Stimulated activated CD8-positive, alpha-beta memory T cell treated with anti-CD3 and anti-CD28 coated beads, Interleukin-7, amount 100 ng/mL, for 48 hours (primary cell): ENCODE results near the gene LTF.
A peak's percentile ranks its signal among the peaks of the same experiment; 100 is the strongest.
"Not testable (repeated sequence)": the region's sequence is repeated elsewhere in the genome, so short reads cannot be mapped to it uniquely, and the experiment has no call there.

Experiments used
- DNase-seq, 2 donors: peaks; one replicate each; pipeline ENCODE4 v3.0.0-alpha.2; 2020; ENCODE audit warnings: low read depth in 1 of 2; ENCODE audit errors: extremely low read depth in 1 of 2

Gene LTF

DNA sequence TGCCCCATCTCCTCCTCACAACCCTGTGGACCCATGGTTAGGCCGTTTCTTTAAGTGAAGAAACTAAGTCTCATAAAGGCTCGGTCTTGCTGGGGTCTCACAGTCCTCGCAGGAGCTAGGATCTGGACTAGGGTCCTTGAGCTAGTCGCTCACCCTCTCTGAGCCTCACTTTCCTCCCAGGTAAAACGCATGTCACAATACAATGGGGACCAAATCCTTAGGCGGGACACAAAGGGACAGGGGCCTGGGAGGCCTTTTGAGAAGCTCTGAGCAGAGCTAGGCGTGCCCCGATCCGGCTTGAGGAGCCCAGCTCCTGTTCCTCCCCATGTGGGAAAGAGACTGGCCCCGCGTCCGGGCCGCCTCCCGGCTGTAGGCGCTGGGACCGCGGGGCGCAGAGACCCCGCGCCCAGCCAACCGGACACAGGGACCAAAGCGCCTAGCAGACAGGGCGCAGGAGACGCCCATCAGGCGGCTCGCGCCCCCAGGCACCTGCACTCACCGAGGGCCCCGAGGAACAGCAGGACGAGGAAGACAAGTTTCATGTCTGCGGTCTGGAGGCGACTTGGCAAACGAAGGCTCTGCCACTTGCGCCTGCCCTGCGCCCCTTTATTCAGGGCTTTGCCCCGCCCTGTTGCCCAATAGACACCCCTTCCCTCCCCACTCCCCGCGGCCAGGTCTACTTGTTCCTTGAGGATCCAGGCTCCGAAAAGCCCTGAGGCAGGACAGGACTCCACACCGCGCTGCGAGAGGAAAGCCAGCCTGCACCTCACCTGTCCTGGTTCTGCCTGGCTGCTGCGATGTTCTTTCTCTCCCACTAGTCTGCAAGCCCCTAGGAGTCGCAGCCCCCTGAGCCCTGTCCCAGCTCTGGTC lies at the start of gene LTF:
Gene LTF, minus strand, starts transcription at position 580 of the 870 bp plus-strand sequence. Its CDS starts 38 bp downstream, at position 542.
- DNase-seq: no peak

DNA sequence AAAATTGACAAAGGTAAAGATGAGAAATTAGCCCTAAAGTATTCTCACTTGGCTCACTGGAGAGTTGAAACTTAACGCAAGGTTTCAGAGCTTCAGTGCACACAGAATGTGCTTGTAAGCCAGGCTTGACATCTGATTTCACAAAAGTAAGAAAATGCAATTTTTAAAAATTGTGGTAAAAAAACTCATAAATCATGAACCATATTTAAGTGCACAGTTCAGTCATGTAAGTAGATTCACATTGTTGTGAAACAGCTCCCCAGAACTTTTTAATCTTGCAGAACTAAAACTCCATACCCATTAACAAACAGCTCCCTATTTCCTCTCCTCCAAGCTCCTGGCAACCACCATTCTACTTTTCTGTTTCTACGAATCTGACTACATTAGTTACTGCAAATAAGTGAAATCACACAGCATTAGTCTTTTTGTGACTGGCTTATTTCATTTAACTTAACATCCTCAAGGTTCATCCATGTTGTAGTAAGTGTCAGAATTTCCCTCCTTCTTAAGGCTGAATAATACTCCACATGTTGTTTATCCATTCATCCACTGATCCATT lies 47.6 kb upstream of the LTF start:
- no peak for DNase-seq

DNA sequence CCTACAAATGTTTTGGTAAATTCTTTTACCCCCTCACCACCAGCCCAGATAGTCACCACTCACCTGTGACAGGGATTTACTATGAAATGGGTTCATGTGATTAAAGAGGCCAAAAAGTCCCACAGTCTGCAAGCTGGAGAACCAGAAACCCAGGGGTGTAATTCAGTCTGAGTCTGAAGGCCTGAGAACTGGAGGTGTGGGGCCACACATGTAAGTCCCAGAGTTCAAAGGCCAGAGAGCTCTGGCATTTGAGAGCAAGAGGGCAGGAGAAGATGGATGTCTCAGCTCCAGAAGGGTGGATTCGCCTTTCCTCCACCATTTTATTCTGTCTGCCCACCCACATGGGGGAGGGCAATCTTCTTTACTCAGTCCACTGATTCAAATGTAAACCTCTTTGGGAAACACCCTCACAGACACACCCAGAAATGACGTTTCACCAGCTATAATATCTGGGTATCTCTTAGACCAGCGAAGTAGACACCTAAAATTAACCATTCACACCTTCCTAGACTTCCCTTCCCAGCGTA lies 45.0 kb upstream of the LTF start:
- no peak for DNase-seq

DNA sequence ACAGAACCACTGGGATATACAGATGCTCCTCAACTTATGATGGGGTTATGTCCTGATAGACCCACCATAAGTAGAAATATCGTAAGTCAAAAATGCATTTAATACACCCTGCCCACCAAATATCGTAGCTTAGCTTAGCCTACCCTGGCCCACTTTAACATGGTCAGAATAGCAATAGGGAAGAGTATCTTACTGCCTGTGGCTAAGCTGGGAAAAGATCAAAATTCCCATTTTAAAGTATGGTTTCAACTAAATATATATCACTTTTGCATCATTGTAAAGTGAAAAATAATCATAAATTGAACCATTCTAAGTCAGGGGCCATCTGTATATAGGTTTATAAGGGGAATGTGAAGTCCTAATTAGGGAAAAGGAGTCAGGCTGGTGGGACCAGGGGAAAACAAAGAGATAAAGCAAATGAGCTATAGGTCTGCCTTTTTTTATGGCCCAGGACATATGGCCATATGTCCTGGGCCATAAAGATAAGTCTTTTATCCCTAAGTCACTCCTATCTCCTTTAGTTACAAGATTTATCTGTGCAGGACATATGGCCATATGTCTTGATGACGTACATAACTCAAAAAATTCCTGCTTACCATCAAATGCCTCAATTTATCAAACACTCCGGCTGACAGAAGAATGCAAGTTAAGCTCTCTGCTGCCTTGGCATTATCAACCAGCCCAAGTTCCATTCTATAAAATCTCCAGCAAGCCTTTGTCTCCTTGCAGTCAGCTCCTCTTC lies 44.3 kb upstream of the LTF start:
- no peak for DNase-seq

DNA sequence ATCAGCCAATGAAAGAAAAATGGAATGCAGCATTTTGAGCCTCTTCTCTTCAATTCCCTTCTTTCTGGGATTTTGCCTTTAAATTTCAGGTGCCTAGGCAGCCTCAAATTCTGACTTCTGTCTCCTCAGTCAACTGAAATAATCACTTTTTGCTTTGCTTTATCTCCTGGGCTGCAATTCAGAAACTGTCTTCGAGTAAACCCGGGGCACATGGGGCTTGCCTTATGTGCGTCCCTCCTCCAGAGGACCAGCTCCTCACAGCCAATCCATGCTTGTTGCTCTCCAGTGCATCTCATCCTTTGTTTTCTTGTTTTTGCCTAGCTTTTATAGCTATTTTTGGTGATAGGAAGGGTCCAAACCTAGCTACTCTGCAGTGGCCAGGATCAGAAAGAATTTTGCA lies 41.8 kb upstream of the LTF start:
- no peak for DNase-seq

DNA sequence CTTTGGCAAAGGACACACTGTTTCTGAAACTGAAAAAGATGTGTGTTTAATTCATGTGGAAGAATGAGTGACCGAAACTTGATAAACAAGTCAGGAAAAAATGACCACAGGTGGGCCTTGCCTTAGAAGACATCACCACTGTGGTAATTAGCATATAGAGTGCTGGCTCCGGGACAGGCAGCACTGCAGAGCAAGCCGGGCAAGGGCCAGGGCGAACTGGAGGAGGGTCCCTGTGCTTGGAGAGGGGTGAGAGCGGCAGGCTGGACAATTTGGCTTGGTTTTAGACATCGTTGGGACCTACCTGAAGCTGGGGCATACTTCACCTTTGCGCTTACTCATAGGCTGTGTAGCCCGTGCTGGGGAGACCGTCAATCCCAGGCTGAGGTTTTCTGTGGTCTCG lies 41.2 kb upstream of the LTF start:
- no peak for DNase-seq

DNA sequence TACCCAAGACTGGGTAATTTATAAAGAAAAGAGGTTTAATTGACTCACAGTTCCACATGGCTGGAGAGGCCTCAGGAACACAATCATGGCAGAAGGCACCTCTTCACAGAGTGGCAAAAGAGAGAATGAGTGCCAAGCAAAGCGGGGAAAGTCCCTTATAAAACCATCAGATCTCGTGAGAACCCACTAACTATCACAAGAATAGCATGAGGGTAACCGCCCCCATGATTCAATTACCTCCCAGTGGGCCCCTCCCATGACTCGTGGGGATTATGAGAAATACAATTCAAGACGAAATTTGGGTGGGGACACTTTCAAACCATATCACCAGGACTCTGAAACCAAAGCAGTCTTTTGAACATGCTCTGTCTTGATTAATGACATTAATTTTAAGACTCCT lies 40.1 kb upstream of the LTF start:
- peak in 1 of 2 donors; percentile 20 for DNase-seq

DNA sequence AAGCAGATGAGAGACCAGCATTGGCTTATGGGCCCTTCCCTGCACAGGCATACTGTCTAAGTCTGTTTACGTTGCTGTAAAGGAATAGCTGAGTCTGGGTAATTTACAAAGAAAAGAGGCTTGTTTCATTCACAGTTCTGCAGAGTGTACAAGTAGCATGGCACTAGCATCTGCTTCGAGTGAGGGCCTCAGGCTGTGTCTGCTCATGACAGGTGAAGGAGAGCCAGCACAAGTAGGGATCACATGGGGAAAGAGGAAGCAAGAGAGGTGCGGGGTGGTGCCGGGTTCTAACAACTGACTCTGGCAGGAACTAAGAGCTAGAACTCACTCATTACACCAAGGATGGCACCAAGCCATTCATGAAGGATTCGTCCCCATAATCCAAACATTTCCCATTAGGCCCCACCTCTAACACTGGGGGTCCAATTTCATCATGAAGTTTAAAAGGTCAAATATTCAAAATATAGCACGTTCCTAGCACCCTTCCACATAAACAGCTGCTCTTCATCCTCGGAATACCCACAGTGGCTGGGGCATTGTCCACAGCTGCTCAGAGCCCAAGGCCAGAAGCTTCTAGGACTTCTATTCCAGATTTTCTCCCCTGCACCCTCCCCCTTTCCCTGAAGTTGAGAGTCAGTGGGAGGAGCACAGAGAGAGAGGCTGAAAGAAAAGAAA lies 38.6 kb upstream of the LTF start:
- DNase-seq: no peak

DNA sequence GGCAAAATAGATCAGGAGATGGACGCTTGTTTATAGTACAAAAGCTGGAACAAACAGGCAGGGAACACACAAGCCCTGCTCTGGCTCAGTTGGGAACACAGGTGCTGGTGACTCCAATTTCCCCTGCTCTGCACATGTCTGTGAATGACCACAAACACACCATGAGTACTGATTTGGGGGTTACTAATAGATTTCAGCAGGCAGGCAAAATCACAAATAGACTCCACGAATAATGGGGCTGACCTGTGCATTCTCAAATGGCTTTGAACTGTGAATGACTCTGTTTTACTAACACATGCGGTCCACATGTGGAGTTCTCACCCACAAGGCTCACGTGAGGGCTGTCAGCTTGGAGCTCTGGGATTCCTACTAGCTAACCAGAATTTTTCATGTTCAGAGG lies 37.0 kb upstream of the LTF start:
- DNase-seq: no peak

DNA sequence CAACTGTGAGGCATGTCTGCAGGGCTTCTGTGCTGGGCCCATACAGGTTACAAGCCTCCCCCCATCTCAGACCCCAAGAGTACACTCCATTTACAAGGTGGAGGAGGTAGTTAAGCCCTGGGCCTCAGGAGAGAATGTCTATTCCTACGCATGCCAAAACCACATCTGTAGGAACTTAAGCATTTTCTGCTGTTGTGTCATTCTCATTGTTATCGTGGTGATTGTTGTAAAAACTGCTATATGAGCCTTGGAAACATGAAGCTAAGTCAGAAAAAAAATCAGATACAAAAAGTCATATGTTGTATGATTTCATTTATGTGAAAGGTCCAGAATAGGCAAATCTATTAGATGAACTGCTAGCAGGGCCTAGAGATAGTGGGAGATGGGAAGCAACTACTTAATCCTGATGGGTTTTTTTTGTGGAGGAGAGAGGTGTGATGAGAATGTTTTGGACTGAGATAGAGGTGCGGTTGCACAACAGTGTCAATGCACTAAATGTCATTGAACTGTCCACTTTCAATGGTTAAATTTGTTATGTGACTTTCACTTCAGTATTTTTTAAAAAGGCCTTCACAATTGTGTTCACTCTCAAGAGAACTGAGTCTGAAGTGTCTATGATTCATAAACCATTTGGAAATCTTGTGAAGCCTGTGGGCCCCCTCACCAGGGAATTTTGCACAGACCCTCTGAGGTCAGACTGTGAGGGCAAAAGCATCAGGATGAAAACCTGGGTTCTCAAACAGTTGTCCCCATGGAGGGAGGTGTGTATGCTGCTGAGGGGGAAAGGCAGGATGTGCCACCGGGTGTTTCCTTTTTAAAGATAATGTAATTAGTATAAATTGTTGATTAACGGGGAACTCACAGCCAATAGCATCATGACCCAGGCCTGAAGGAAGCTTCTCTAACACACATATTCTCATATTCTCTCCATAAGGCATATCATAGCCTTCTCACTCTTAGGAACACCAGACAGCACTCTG lies 36.2 kb upstream of the LTF start:
- no peak for DNase-seq

DNA sequence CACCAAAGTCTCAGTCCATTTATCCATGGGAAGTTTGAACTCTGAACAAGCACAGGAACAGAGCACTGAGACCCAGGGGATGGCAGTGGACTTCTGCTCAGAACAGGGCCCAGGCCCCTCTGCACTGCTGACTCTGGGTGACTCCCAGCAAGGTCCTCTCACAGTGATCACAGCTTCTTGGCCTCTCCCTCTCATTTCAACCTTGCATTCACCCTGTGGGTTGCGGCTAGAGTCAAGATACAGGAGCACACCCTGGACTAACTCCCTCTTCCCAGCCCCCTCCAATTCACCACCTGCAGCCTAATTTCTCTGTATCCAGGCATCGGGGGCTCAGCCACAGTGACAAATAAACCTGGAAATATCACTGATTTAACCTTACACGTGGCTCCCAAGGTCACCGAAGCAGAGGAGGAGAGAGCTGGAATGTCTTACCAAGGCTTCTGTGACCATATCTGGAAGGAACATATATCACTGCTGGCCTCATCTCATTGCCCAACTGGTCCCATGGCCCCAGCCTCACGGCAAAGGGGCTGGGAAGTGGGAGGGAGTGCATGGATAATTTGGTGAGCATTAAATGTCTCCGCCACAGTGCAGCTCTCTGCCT lies 34.3 kb upstream of the LTF start:
- no peak for DNase-seq

DNA sequence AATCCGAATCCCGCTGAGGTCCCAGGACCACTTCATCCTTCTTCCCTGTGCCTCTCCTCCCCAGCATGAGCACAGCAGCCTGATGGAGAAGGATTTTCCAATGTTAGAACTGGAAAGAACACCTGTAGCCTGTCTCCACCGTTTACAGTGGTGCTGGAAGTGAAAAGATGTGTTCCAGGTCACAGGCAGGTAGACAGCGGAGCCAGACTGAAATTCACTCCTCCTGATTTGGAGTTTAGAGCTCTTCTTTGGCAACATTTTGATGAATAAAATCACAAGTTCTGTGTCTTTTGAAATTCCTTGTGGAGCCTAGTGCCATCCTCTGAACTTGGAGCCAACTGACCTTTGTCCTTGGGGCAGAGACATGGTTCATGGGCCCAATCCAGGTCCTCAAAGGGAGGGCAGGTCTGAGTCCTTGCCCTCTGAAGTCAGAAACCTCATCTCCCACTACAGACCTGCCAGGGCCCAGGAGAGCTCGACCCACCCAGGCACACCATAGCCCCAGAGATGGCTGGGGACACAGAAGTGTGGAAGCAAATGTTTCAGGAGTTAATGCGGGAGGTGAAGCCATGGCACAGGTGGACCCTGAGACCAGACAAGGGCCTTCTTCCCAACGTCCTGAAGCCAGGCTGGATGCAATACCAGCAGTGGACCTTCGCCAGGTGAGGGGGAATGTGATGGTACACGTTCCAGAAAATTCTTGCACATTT lies 33.0 kb upstream of the LTF start, which contains the start of gene RTP3:
Gene RTP3, plus strand, starts transcription at position 421 of the 710 bp plus-strand sequence. Its CDS starts 87 bp downstream, at position 508.
- DNase-seq: no peak

DNA sequence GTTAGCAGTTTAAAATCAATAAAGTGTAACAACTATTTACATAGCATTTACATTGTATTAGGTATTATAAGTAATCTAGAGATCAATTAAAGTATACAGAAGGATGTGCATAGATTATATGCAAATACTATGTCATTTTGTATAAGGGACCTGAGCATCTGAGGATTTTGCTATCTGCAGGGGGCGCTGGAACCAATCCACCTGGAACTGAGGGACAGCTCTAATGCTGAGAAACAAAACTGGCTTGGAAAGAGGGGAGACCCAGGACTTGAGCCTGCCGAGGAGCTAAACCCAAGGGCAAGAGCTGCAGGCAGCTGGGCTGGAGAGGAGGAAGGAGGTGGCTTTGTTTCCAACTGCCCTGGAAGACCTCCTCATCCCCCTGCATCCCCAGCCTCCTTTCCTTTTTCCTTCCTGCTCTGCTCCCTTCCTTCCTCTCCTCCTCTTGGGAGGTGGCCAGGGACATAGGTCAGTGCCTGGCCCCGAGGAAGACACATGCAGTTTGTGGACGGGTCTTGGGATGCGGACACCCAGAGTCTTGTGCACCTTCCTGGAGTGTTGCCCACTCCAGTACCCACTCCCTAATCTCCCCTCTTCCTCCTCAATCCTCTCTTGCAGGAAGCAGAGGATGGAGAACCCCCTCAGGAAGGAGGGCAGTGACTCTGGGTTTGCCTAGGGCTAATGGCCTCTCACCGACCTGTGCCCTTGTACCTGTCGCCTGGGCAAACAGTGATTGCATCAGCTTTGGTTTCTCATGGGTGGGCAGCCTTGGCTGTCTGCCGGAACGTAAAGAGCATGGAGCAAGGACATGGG lies 32.2 kb upstream of the LTF start:
- no peak for DNase-seq

DNA sequence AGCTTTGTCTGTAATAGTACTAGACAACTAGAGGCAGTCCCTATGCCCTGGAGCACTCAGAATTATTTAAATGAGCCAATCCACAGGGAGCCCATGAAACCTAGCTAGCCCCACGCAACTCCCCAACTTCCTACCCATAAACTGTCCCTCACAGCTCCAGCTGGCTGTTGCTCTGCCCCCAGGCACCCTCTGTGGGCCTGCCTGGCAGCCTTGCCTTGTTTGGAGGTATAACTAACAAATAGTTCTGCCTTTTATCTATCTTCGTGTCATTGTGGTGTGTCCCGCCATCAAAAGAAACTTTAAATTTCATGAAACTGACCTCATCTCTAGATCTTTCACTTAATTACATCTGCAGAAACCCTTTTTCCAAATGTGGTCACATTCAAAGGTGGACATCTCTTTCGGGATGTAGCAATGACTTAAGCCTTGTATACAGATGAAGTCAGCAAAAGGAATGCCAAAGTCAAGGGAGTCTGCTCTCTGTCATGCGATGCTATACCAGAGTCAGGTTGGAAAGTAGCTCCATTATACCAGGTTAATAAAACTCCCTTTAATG lies 31.3 kb upstream of the LTF start:
- no peak for DNase-seq

DNA sequence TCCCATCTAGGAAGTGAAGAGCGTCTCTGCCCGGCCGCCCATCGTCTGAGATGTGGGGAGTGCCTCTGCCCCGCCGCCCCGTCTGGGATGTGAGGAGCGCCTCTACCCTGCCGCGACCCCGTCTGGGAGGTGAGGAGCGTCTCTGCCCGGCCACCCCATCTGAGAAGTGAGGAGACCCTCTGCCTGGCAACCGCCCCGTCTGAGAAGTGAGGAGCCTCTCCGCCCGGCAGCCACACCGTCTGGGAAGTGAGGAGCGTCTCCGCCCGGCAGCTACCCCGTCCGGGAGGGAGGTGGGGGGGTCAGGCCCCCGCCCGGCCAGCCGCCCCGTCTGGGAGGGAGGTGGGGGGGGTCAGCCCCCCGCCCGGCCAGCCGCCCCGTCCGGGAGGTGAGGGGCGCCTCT lies 29.8 kb upstream of the LTF start:
- DNase-seq: not testable (repeated sequence)

DNA sequence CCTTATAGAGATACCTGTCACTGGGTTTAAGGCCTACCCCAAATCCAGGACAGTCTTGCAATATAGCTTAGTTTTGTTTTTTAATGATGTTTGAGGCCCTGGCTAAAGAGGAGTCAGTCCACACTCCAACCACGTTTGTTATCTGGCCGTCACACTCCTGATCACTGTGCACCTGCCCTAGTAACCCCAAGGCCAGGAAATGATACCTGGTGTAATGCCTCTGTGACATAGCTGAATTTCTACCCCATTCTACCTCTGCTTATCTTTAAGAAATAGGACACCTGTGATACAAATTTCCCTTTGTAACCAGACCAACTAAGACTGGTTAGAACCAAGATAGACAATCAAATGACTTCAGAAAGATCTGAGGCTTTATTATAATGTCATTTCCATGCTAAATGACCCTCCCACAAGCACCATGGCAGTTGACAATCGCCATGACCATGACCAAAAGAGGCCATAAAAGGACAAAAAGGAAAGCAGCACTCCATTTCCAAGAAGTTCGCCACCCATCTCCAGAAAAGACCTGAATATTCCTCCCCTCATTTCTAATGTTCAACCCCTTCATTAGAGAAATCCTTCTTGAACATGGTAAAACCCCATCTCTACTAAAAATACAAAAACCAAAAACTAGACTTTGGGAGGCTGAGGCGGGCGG lies 28.3 kb upstream of the LTF start:
- no peak for DNase-seq
